Middle frontal gyrus (tissue), 1 donor: ENCODE measurements around the gene CCDC85A.

Source experiments
- DNase-seq: peaks from one replicate; pipeline ENCODE4 v3.0.0-alpha.2; 2015; ENCODE audit warnings: low spot score; ENCODE audit errors: extremely low spot score

Gene CCDC85A

GRCh38 chr2:56239030-56239429 is 55.2 kb downstream of the CCDC85A start:
- no peak for DNase-seq

DNA sequence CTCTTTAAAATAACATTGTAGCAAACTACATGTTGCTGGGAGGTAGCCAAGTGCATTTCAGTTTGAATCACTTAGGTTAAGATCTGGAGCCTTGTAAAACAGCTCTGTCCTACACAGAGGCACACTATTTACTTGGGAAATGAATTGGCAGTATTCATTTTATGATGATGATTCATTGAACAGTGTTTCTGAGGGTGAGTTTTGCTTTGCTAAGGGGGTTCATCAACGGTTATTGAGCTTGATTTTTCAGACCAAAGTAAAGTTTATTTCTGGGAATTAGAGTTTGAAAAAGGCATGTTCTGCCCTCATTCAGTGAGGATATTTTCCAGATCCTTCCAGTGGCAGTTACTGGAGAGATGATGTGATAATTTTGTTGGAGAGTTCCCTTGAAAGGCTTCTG is 55.6 kb downstream of the CCDC85A start:
- no peak for DNase-seq

- no peak for DNase-seq
Observed at GRCh38 chr2:56240210-56240609, 56.4 kb downstream of the CCDC85A start.

- no peak for DNase-seq
Observed at GRCh38 chr2:56244506-56244905, 60.7 kb downstream of the CCDC85A start.

- no peak for DNase-seq
Observed at GRCh38 chr2:56244911-56245530, 61.2 kb downstream of the CCDC85A start.

DNA sequence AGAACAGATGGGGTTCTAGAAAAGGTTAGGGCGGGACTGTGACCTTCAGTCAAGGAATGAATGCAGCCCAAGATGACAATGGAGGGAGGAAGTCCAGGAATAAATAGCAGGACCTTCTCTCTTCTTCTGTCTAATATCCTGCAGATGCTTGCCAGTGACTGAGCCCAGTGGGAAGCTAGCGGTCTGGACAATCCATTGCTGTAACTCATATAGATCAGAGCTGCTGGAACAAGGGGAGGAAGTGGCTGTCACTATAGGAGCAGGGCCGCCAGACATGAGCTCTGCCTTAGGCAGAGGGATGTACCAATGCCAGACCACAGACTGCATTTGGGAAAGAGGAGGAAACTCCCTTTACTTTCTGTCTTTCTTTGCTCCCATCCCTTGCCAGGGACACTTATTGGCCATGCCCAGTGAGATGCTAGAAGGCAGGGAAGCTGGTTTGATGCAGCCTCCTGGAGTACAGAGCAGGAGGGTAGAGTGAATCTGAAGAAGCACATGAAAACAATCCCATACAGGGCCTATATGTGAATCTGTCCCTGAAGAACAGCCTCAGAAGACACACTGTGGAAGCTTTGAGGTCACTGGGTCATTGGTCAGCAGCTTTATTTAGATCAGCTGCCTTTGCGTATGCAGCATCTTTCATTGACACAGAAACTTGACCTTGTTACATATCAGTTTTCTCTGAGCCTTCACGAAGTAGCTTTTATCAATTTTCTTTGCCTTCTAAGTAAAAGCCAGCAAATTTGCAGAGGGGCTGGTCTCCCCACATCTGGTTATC is 65.4 kb downstream of the CCDC85A start:
- no peak for DNase-seq

DNA sequence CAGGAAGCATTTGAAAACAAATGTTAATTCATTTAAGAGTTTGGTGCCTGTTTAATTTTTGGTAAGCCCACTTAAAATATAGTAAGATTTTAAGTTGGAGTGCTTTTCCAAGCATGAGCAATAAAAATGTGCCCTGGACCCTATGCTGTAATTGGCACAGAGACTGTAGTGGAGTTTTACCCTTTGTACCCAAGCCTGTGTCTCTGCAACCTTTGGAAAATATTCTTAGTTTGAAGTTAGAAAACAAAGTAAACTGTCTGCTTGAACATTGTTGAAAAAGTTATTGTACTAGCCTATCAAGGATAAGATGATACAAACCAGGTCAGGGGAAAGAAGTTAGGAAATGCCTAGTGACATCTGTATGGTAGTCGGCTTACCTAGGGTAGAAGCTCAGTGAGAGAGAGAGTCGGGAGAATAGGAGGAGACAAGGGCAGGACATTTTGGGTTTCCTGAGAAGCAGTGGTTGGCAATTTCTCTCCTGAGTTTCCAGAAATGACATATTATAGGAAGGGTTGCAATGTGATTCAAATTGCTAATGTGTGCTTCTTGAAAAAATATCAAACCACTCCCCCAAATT is 66.5 kb downstream of the CCDC85A start:
- DNase-seq = no peak

DNA sequence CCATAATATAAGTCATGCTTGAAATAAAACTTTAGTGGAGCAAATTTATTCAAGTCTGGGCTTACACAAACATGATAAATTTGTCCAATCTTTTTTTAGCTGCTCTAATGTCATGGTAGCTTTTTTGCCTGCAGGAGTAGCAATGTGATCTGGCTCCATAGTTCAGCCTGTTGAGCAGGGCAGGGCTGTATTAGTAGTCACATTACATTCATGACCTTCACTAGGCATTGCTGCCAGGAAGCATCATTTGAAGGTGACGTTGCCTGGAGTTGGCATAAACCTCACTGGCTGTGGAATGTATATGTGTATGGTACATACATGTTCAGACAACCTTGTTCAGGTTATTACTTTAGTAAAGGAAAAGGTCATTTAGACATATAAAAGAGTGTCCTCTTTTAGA is 76.6 kb downstream of the CCDC85A start:
- DNase-seq = no peak

GRCh38 chr2:56262241-56262640 is 78.5 kb downstream of the CCDC85A start:
- no peak for DNase-seq

GRCh38 chr2:56263876-56264275 is 80.1 kb downstream of the CCDC85A start:
- DNase-seq = no peak

DNA sequence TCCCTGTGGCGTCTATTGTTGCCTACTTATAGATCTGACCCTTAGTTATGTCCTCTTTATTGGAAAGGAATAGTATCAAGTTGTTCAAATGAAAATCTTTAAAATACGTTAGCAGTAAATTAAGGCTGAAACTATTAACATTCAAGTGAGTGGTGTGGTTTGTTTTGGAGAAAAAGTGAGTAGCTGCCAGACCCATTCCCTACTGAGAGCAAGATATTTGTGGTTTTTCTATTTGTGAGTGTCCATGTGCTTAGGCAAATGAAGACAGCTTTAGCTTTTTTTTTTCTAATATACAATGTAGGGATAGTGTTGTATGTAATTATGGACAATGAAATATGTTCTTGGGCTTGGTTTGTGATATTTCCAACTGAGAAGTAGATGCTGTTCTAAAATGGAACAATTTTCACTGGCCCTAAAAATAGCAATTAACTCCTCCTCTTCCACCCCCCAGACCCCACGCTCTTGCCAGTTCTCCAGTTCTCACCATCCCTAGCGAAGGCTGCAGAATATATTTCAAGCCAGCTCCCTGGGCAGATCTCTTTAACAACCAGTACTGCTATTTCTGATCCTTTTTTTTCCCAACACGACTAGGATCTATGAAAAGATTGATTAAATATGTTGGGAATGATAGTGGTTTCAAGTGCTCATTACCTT is 83.1 kb downstream of the CCDC85A start:
- no peak for DNase-seq

GRCh38 chr2:56267415-56267788 is 83.6 kb downstream of the CCDC85A start:
- no peak for DNase-seq

DNA sequence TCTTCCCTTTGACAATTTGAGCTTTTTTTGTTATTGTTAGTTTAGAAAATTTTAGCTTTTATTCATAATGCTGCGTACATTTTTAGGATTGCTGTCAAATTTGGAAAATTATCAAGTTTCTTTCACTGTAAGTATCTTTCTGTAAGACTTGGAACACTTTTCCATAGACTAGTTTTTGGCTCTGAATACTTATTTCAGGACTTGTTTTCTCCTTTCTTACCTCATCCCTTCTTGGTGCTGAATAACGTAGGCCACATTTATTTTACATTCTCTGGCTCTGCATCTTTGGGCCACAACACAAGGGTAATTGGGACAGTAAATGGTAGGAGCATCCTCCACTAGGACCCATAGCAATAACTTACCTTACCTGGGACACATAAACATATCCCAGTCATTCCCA is 85.1 kb downstream of the CCDC85A start:
- DNase-seq = no peak

DNA sequence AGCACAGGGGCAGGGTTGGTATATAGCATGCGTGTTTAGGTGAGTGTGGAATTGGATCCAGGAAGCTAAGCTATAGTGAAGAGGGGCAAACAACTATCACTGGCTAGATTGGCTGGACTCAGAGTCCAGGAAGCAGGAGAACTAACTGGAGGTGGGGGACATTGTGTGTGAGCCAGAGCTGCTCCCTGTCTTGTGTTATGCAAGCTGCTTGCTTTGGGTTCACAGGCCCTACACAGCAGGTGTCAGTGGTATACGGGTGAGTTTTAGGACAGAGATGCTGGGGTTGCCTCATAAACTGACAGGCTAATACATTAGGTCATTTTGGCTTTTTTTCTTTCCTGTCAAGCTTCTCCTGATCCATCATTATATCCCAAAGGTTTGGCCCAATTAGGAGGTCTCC is 87.5 kb downstream of the CCDC85A start:
- no peak for DNase-seq

DNA sequence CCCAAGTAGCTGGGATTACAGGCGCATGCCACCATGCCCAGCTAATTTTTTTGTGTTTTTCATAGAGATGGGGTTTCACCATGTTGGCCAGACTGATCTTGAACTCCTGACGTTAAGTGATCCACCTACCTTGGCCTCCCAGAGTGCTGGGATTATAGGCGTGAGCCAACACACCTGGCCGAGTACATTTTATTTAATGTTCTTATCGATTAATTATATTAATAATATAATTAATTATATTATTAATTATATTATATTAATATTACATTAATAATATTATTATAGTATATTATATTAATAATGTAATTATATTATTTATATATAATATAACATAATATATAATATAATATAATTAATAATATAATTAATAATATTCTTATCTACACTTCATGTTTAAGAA is 101.4 kb downstream of the CCDC85A start:
- DNase-seq = no peak

GRCh38 chr2:56286936-56287335 is 103.1 kb downstream of the CCDC85A start:
- DNase-seq = no peak

- DNase-seq = no peak
Observed at GRCh38 chr2:56287508-56287907, 103.7 kb downstream of the CCDC85A start.

- DNase-seq = no peak
Observed at GRCh38 chr2:56287974-56288373, 104.2 kb downstream of the CCDC85A start.

DNA sequence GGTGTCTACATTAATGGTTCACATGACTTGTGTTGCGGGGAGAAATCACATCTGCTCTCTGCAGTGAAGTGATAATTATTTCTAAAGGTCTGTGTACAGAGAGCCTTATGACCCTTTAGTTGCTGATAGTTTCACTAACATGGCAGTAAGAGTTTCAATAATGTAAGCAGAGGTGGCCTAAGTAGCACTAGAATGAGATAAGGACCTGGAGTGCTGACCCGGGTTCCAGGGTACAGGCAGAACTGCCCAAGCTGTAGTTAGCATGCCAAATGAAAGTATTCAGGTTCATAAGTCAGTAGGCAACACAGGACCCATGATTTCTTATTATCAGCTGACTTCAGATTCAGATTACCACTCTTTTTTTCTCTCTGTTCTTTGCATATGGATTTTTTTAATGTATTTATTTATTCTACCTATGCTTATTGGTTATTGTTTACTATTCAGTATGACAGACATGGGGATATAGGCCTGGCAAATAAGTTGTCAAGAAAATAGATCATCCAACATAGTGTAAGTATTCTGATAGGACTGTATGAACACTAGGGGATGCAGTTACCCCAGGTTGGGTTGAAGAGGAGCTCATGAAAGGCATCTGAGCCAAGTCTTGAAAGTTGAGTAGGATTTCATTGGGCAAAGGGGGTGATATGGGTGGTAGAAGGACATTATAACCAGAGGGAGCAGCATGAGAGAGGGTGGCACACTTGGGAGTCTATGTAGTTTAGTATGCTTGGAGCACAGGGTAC is 105.2 kb downstream of the CCDC85A start:
- no peak for DNase-seq

- no peak for DNase-seq
Observed at GRCh38 chr2:56291711-56292110, 107.9 kb downstream of the CCDC85A start.

DNA sequence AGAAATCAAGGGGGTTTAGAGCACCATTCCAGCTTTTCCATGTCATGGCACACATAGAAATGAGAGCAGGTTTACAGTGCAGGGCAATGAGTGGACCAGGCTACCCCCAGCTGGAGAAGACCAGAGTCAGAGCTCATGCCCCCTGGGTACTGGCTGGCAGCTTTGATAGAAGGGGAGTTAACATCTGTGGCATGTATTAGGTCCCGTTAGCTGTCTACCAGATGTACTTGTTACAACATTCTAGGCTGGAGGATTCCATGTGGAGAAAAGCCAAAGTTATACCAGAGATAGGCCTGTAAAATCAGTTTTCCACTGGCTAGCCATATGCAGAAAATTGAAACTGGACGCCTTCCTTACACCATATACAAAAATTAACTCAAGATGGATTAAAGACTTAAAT is 109.2 kb downstream of the CCDC85A start:
- no peak for DNase-seq

GRCh38 chr2:56295666-56296065 is 111.9 kb downstream of the CCDC85A start:
- no peak for DNase-seq
